HT-29 (cell line): ENCODE results near the gene SLCO4A1. TPM values are rescaled to one million over a fixed set of nuclear protein-coding genes. Genes with fewer than 3 reads are reported as not detected.

Experiments
- DNase-seq: peaks from one replicate; pipeline ENCODE4 v3.0.0-alpha.2; 2015; ENCODE audit warnings: low spot score
- total RNA-seq: library from RNA; depleted of rRNA; stranded (reverse); fragments of >200 nt; shearing (Covaris generic); gene quantifications from 2 replicates; pipeline ENCODE4 v1.2.3, GENCODE V29; 2014

Gene SLCO4A1
- total RNA-seq, 1 experiment from 2014 or later, result 83.4 TPM

- DNase-seq, result no peak
These were observed 4.7 kb upstream of the SLCO4A1 start for GRCh38 chr20:62637521-62638054.

GRCh38 chr20:62638055-62638570, 4.2 kb upstream of the SLCO4A1 start:
- no peak for DNase-seq

GRCh38 chr20:62638679-62639406, 3.5 kb upstream of the SLCO4A1 start:
- DNase-seq, result no peak

DNA sequence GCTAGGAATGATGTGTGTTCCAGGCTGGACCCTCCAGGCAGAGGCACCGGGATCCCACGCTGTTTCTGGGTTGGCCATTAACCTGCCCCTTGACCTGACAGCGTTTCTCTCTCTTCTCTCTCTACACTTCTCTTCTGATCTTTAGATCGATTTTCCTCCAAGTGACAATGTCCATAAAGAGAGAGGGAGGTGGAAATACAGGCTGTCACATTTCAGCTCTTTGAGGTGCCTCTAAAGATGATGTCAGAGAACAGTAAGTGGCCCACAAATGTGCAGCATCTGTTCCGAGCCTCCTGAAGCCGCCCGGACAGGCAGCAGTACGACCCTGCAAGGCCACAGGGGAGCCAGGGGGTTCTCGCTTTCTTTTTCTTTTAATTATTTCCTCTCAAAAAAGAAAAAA, 2.5 kb upstream of the SLCO4A1 start:
- no peak for DNase-seq

DNA sequence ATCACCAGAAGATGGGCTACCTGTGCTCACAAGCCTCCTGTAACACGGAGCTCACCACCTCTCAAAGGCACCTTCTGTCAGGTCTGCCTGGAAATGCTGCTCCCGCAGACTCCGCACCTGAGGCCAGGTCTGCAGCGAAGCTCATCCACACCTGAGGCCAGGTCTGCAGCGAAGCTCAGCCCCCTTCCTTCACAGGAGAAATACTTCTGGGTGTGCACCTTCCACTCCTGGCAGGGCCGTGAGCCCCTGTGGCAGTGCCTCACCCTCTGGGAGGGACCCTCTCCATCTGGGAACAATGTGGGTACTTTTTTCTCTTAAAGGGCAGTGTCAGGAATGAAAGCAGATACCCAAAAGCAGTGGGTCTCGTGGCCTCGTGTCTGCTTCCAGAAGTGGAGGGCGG, 1.4 kb upstream of the SLCO4A1 start:
- DNase-seq, result no peak

GRCh38 chr20:62641321-62642050, 817 bp upstream of the SLCO4A1 start:
- DNase-seq, result no peak

- peak; percentile 61 for DNase-seq
These were observed 590 bp downstream of the SLCO4A1 start for GRCh38 chr20:62642666-62643520.

GRCh38 chr20:62643521-62644043, 1.3 kb downstream of the SLCO4A1 start:
- peak; percentile 61 for DNase-seq

DNA sequence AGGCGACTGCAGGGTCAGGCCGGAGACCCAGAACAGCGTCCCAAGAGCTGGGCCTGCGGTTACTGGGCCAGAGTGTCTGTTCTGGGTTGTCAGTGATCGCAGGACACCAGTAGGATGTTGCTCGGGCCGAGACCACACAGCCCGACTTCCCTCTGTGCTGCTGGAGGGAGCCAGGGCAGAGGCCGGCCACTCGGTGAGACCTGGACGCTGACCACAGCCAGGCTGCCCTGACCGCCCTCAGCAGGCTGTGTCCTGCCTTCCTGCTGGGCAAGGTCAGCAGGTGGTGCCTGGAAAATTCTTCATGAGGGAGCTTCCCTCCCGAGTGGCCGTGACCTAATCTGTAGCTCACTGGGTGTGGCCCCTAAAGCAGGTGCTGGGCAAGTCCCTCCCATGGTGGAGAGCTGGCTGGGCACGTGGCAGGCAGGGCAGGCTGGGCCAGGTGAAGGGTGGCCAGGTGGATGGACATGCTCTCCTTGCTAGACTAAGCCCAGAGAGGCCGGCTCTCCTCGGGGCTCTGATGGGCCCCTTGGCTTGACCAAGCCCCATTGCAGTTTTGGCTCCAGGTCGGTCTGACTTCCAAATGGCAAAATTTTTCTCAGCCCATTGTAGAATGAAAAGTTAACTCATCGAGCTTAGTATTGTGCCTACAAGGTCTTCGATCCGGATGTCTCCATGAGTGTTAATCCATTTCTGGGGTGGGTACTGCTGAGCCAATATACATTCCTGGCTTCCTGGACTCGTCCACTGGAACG, 1.9 kb downstream of the SLCO4A1 start:
- peak; percentile 45 for DNase-seq

GRCh38 chr20:62644802-62645496, 2.6 kb downstream of the SLCO4A1 start:
- peak; percentile 43 for DNase-seq

GRCh38 chr20:62645613-62646012, 3.3 kb downstream of the SLCO4A1 start:
- DNase-seq, result no peak

DNA sequence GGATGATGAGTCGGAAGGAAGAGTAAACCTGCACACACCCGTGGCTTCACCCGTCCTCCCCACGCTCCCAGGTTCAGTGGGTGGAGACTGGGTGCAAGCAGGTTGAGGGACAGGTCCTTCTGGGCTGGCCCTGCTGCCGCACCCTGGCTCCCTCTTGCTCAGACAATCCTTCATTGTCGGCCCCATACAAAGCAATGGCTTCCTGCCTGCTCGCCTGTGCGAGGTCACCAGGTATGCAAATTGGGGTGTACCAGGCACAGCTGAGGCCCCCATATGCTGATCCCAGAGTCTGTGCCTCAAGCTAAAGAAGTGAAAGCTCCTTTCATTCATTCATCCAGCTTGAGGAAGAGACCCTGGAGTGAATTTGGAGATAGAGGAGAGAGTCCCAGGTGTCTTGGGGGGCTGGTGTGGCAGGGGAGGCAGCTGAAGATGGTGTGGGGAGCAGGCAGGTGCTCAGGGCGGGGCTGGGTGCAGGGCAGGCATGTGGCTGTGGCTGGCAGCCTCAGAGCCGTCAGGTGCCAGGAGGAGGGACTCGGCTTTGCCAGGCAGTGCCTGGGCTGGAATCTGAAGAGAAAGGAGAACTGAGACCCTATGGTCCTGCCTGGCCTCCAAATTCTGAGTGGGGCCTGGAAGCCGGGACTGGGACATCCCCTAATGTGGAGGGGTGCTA, 4.7 kb downstream of the SLCO4A1 start:
- peak; percentile 60 for DNase-seq

GRCh38 chr20:62647521-62648317, 5.4 kb downstream of the SLCO4A1 start:
- DNase-seq, result no peak

DNA sequence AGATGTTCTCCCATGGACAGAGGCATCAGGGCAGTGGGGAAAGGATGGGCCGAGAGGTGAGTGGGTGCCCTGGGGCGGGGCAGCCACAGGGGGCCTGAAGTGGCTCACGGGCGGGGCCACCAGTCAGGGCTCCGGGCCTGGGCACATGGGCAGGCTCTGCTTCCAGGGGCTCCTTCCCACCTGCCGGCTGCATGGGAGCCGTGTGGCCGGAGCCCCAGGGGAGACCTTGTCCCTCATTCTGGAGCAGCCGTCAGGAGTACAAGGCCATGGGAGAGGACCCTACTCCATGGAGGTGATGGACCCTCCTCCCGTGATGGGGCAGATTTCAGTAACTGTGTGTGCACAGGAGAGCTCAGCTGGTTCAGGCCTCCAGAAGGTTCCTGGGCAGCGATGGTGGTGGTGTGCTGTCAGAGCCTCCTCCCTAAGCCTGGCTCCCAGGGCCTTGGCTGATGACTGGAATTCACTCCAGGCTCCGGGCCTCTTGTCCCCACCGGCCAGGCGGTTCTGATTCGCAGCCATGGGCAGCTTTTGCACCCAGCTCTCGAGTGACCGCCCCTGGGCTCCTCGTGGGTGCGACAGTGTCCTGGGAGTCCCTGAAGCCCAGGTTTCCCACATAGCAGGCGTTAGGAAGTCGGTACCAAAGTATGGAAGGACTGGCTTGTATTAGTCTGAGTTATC, 6.2 kb downstream of the SLCO4A1 start:
- DNase-seq, result no peak

- DNase-seq, result no peak
These were observed 6.8 kb downstream of the SLCO4A1 start for GRCh38 chr20:62649140-62649539.

DNA sequence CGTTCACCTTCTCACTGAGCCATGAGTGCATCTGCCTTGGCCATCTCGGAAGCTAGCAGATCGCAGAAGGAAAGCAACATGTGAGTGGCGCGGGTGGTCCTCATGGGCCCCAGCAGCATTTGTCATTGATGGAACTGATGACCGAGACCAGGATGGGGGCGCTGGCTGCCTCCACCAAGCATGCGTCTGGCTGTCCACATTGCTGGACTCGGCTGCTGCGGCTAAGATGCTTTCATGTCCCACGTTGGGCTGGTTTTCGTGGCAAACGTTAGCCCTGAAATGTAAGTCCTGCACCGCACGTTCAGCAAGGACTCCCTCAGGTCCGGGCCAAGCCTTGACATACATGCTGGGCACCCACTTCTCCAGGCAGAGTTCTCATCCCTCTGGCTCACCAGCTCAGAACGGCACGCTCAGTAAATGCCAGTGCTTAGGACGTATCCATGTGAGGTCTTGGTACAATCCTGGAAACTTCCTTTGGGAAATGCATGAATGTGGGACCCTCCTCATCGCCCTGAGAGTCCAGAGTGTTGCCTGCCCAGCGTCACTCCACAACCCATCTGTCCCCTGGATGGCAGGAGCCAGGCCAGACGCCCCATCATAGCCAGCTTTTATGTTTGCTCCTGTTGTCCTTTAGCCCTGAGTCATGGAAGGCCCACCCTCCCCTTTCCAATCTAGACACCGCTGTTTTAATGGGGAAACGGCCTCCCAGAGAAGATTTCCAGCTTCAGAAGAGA, 8.4 kb downstream of the SLCO4A1 start:
- no peak for DNase-seq

- peak; percentile 36 for DNase-seq
These were observed 9.2 kb downstream of the SLCO4A1 start for GRCh38 chr20:62651285-62652021.
